Vagina (tissue), 2 donors: ENCODE measurements around the gene ELAVL4. TPM values are rescaled to one million over a fixed set of nuclear protein-coding genes. Genes with fewer than 3 reads are reported as not detected.

ENCODE experiments used
- DNase-seq, 2 donors: peaks; one replicate each; pipeline ENCODE4 v3.0.0-alpha.2; 2017; ENCODE audit errors: extremely low spot score in 2 of 2
- H3K27ac ChIP-seq: fragments of 200-600 bp; sonication (generic); one replicate; pipeline ENCODE4 v1.5.1; 2019
- H3K27me3 ChIP-seq: fragments of 200-600 bp; sonication (generic); one replicate; pipeline ENCODE4 v1.5.1; 2019
- H3K36me3 ChIP-seq, 2 donors: fragments of 200-600 bp; sonication (generic); one replicate each; pipeline ENCODE4 v1.5.1; 2017 to 2019
- H3K4me1 ChIP-seq: fragments of 200-600 bp; sonication (generic); one replicate; pipeline ENCODE4 v1.5.1; 2019
- H3K4me3 ChIP-seq, 2 donors: fragments of 200-600 bp; sonication (generic); 1 replicate in 1 of 2; 2 replicates in 1 of 2; pipeline ENCODE4 v1.5.1; 2016 to 2019
- H3K9me3 ChIP-seq: fragments of 200-600 bp; sonication (generic); one replicate; pipeline ENCODE4 v1.5.1; 2019
- CTCF ChIP-seq, 3 experiments: fragments of 450-650 bp in 2 of 3; fragments of 200-600 bp in 1 of 3; sonication (generic) in 1 of 3; IDR thresholded peaks; one replicate each; pipeline ENCODE4 v1.5.1; 2017 to 2019; ENCODE audit warnings: antibody characterized with exemption in 3 of 3, mild to moderate bottlenecking in 2 of 3, moderate library complexity in 2 of 3
- POLR2A ChIP-seq, 2 donors: fragments of 450-650 bp; IDR thresholded peaks; one replicate each; pipeline ENCODE4 v1.6.1; 2017; ENCODE audit warnings: antibody characterized with exemption in 2 of 2, mild to moderate bottlenecking in 2 of 2, moderate library complexity in 2 of 2
- POLR2AphosphoS5 ChIP-seq, 2 donors: sonication (generic); formaldehyde crosslinking; IDR thresholded peaks; one replicate each; pipeline ENCODE4 v1.9.0; 2017; ENCODE audit warnings: antibody characterized with exemption in 2 of 2, mild to moderate bottlenecking in 2 of 2, low read depth in 1 of 2; ENCODE audit not compliant: insufficient read depth in 1 of 2
- intact Hi-C: fragments of 100-400 bp; cut with DNase I; formaldehyde crosslinking; loops from one replicate; pipeline ENCODE4 v1.15.1; 2023
- total RNA-seq: library from RNA; depleted of rRNA; stranded (reverse); fragments of >200 nt; gene quantifications from one replicate; pipeline ENCODE4 v1.2.3, GENCODE V29; 2016

Gene ELAVL4
- total RNA-seq, 1 donor from 2014 or later: 2.2 TPM

DNA sequence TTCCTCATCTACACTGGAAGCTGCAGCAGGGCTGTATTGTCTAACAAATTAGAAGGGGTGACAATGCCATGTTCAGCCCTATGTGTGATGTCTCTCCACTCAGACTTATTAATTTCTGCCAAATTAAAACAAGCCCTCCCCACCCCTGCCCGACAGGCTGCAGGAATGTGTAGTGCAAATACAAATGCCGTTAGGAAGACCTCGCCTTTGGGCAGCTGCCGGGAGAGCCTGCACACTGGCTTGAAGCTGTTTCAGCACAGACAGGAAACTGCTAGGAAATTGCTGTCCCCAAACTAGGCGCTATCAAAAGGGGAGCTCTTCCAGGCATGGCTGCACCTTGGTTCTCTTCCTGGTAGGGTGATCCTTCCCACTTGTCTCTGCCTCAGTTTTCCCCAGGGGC is 135.2 kb downstream of the ELAVL4 start:
- TF ChIP-seq POLR2AphosphoS5 (IDR thresholded peaks at IDR 0.05; ENCODE audit: insufficient read depth in 1 of 2, low read depth in 1 of 2) (no peak), POLR2A (IDR thresholded peaks at IDR 0.05) (no peak), CTCF (IDR thresholded peaks at IDR 0.05) (no peak)
- H3K27ac ChIP-seq: no peak overlapping the region
- no peaks in the 10 kb centered on the region for H3K27me3 ChIP-seq
- intact Hi-C loops: no loop called here
- no peaks in the 10 kb centered on the region for H3K4me1 ChIP-seq
- DNase-seq: no peak
- no peaks in the 10 kb centered on the region for H3K36me3 ChIP-seq
- H3K9me3 ChIP-seq: no peaks in the 10 kb centered on the region
- no peak overlapping the region for H3K4me3 ChIP-seq

DNA sequence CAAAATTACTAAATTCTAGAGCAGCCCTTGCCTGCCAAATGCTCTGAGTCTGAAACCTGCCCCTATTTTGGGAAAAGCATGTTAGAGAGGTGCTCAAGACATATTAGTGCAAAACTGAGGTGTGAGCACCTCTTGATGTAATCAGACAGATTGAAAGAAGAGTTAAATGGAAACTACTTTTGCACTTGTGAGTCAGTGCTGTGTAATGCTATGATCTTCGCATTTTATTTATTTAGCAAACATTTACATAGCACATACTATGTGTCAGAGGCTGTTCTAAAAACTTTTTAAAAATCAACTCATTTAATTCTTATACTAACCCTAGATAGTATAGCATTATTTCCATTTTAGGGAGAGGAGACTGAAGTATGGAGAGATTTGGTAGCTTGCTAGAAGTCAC is 138.1 kb downstream of the ELAVL4 start:
- Histone ChIP-seq H3K4me3 (no peak overlapping the region), H3K27me3 (no peaks in the 10 kb centered on the region), H3K36me3 (no peaks in the 10 kb centered on the region), H3K4me1 (no peaks in the 10 kb centered on the region), H3K27ac (no peak overlapping the region), H3K9me3 (no peaks in the 10 kb centered on the region)
- TF ChIP-seq CTCF (IDR thresholded peaks at IDR 0.05) (no peak), POLR2A (IDR thresholded peaks at IDR 0.05) (no peak), POLR2AphosphoS5 (IDR thresholded peaks at IDR 0.05; ENCODE audit: insufficient read depth in 1 of 2, low read depth in 1 of 2) (no peak)
- intact Hi-C loops: no loop called here
- no peak for DNase-seq

DNA sequence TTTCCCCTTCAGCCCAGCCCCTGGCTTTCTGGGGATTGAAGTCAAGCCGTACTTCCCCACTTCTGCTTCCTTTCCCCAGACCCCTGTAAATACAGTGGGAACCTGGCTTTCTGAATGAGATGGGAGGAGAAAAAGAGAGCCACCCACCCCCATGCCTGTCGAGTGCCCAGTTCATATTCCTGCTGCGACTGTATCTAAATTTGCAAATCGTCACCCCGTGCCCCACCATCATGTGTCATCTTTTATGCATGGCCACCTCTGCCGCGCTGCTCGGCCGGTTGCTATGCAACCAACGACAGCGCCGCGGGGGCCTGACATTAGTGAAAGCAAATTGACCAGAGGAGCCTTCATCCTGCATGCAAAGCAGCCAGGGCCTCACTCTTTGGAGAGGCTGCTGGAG is 143.0 kb downstream of the ELAVL4 start:
- no peak for DNase-seq
- H3K4me1 ChIP-seq: no peaks in the 10 kb centered on the region
- H3K9me3 ChIP-seq: no peaks in the 10 kb centered on the region
- no peaks in the 10 kb centered on the region for H3K36me3 ChIP-seq
- H3K4me3 ChIP-seq: no peak overlapping the region
- intact Hi-C loops: no loop called here
- no peak for TF ChIP-seq POLR2AphosphoS5 (IDR thresholded peaks at IDR 0.05; ENCODE audit: insufficient read depth in 1 of 2, low read depth in 1 of 2)
- no peak for TF ChIP-seq POLR2A (IDR thresholded peaks at IDR 0.05)
- TF ChIP-seq CTCF (IDR thresholded peaks at IDR 0.05): no peak
- no peak overlapping the region for H3K27ac ChIP-seq
- no peaks in the 10 kb centered on the region for H3K27me3 ChIP-seq

- no peaks in the 10 kb centered on the region for H3K9me3 ChIP-seq
- intact Hi-C loops: no loop called here
- H3K4me3 ChIP-seq: no peak overlapping the region
- TF ChIP-seq POLR2AphosphoS5 (IDR thresholded peaks at IDR 0.05; ENCODE audit: insufficient read depth in 1 of 2, low read depth in 1 of 2) (no peak), POLR2A (IDR thresholded peaks at IDR 0.05) (no peak), CTCF (IDR thresholded peaks at IDR 0.05) (no peak)
- H3K36me3 ChIP-seq: no peaks in the 10 kb centered on the region
- H3K4me1 ChIP-seq: no peaks in the 10 kb centered on the region
- H3K27me3 ChIP-seq: no peaks in the 10 kb centered on the region
- H3K27ac ChIP-seq: no peak overlapping the region
- DNase-seq: no peak
Measured at GRCh38 chr1:50252196-50252595, 143.5 kb downstream of the ELAVL4 start.

Other genes starting within 250 kb of the ELAVL4 start
- not detected for gene AGBL4, start 85.0 kb upstream of the ELAVL4 start, total RNA-seq